HepG2 (cell line): ENCODE results near the gene CD68. TPM values are rescaled to one million over a fixed set of nuclear protein-coding genes. Genes with fewer than 3 reads are reported as not detected.

Experiments used
- GZF1 ChIP-seq: sonication (generic); formaldehyde crosslinking; IDR thresholded peaks from 2 replicates; pipeline ENCODE4 v1.5.1; 2020; ENCODE audit warnings: mild to moderate bottlenecking, missing genetic modification reagents
- HNF4G ChIP-seq, 2 experiments: sonication (generic) in 1 of 2; formaldehyde crosslinking in 1 of 2; IDR thresholded peaks; 2 replicates each; pipeline versions ENCODE4 v1.4.0 to v1.6.1; 2011 to 2020; ENCODE audit warnings: borderline replicate concordance in 2 of 2, low read depth in 2 of 2, mild to moderate bottlenecking in 2 of 2, low read length in 1 of 2, missing genetic modification reagents in 1 of 2, moderate library complexity in 1 of 2
- NR2F1 ChIP-seq, 2 experiments: fragments of 450-650 bp in 1 of 2; formaldehyde crosslinking in 1 of 2; IDR thresholded peaks; 2 replicates each; pipeline versions ENCODE4 v1.5.0 to v1.6.1; 2016 to 2020; ENCODE audit warnings: mild to moderate bottlenecking in 1 of 2, missing compliant biosample characterization in 1 of 2, missing genetic modification reagents in 1 of 2, moderate library complexity in 1 of 2
- RCOR2 ChIP-seq: IDR thresholded peaks from 2 replicates; pipeline ENCODE4 v1.6.1; 2016; ENCODE audit warnings: missing biosample characterization, missing genetic modification reagents
- SAP130 ChIP-seq: IDR thresholded peaks from 2 replicates; pipeline ENCODE4 v1.6.1; 2016; ENCODE audit warnings: low read depth
- TBL1XR1 ChIP-seq: fragments of 150-350 bp; IDR thresholded peaks from 2 replicates; pipeline ENCODE4 v1.6.1; 2014; ENCODE audit warnings: borderline replicate concordance, low read length; ENCODE audit not compliant: partially characterized antibody
- TEAD3 ChIP-seq: optimal IDR thresholded peaks from 2 replicates; pipeline ENCODE3; 2016; ENCODE audit warnings: borderline replicate concordance
- ZC3H4 ChIP-seq: sonication (generic); formaldehyde crosslinking; IDR thresholded peaks from 2 replicates; pipeline ENCODE4 v1.4.0; 2020; ENCODE audit warnings: missing genetic modification reagents, borderline replicate concordance
- ZNF260 ChIP-seq: sonication (generic); formaldehyde crosslinking; IDR thresholded peaks from 2 replicates; pipeline ENCODE4 v1.4.0; 2020; ENCODE audit warnings: missing genetic modification reagents, low read depth, mild to moderate bottlenecking, borderline replicate concordance
- ZNF3 ChIP-seq: IDR thresholded peaks from 2 replicates; pipeline ENCODE4 v1.7.0; 2017; ENCODE audit warnings: inconsistent platforms
- ZNF549 ChIP-seq: sonication (generic); formaldehyde crosslinking; IDR thresholded peaks from 2 replicates; pipeline ENCODE4 v1.5.0; 2020; ENCODE audit warnings: missing genetic modification reagents
- ZNF839 ChIP-seq: sonication (generic); formaldehyde crosslinking; IDR thresholded peaks from 2 replicates; pipeline ENCODE4 v1.4.0; 2020; ENCODE audit warnings: missing genetic modification reagents, mild to moderate bottlenecking, borderline replicate concordance
- polyA plus RNA-seq, 8 experiments: library from polyadenylated mRNA; depleted of rRNA in 3 of 8; stranded (reverse) in 7 of 8; unstranded in 1 of 8; fragments of >200 nt; fragmentation: Illumina TruSeq in 4 of 8; extraction: Trizol in 4 of 8; gene quantifications; 2 replicates each; pipeline versions ENCODE4 v1.2.1 to v1.2.3, GENCODE V29; 2011 to 2016; ENCODE audit warnings: low read depth in 4 of 8, missing spikeins in 1 of 8, mixed read lengths in 1 of 8; ENCODE audit not compliant: insufficient read depth in 1 of 8
- total RNA-seq, 5 experiments: library from RNA; depleted of rRNA; stranded (reverse); fragments of >200 nt; fragmentation: Illumina TruSeq; extraction: Trizol; gene quantifications; 2 replicates each; pipeline ENCODE4 v1.2.3, GENCODE V29; 2016; ENCODE audit warnings: low read depth in 1 of 5
- TF ChIP-seq, protein P1 (sequence below): sonication (generic); formaldehyde crosslinking; IDR thresholded peaks from 2 replicates; pipeline ENCODE4 v1.8.1; 2023; ENCODE audit warnings: mild to moderate bottlenecking, missing genetic modification reagents, borderline replicate concordance
- TF ChIP-seq, protein P2 (sequence below): sonication (generic); formaldehyde crosslinking; IDR thresholded peaks from 2 replicates; pipeline ENCODE4 v1.5.0; 2020; ENCODE audit warnings: mild to moderate bottlenecking, missing genetic modification reagents, borderline replicate concordance
- TF ChIP-seq, protein P3 (sequence below): sonication (generic); formaldehyde crosslinking; conservative IDR thresholded peaks from 2 replicates; pipeline ENCODE4 v1.8.0; 2022; ENCODE audit warnings: mild to moderate bottlenecking, moderate library complexity, missing genetic modification reagents
- TF ChIP-seq, protein P4 (sequence below): sonication (generic); formaldehyde crosslinking; IDR thresholded peaks from 2 replicates; pipeline ENCODE4 v1.8.1; 2023; ENCODE audit warnings: mild to moderate bottlenecking, missing genetic modification reagents

CD68 gene
- total and polyA plus RNA-seq, 2 of the 13 experiments (the other 11 are each of a cell fraction or from before 2014, with no cell fraction given) = 10.3 to 104 TPM

DNA sequence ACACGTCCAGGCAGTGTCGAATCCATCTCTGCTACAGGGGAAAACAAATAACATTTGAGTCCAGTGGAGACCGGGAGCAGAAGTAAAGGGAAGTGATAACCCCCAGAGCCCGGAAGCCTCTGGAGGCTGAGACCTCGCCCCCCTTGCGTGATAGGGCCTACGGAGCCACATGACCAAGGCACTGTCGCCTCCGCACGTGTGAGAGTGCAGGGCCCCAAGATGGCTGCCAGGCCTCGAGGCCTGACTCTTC lies 7.2 kb upstream of the CD68 start (continued):
- TF ChIP-seq, protein P1, sequence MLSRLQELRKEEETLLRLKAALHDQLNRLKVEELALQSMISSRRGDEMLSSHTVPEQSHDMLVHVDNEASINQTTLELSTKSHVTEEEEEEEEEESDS (CRISPR knock-in tag) = peak; percentile 65; the same call in 1 of the 2 replicates
- TF ChIP-seq ZC3H4 (CRISPR knock-in tag) = no peak
- TF ChIP-seq ZNF260 = no peak
- TF ChIP-seq, protein P2, sequence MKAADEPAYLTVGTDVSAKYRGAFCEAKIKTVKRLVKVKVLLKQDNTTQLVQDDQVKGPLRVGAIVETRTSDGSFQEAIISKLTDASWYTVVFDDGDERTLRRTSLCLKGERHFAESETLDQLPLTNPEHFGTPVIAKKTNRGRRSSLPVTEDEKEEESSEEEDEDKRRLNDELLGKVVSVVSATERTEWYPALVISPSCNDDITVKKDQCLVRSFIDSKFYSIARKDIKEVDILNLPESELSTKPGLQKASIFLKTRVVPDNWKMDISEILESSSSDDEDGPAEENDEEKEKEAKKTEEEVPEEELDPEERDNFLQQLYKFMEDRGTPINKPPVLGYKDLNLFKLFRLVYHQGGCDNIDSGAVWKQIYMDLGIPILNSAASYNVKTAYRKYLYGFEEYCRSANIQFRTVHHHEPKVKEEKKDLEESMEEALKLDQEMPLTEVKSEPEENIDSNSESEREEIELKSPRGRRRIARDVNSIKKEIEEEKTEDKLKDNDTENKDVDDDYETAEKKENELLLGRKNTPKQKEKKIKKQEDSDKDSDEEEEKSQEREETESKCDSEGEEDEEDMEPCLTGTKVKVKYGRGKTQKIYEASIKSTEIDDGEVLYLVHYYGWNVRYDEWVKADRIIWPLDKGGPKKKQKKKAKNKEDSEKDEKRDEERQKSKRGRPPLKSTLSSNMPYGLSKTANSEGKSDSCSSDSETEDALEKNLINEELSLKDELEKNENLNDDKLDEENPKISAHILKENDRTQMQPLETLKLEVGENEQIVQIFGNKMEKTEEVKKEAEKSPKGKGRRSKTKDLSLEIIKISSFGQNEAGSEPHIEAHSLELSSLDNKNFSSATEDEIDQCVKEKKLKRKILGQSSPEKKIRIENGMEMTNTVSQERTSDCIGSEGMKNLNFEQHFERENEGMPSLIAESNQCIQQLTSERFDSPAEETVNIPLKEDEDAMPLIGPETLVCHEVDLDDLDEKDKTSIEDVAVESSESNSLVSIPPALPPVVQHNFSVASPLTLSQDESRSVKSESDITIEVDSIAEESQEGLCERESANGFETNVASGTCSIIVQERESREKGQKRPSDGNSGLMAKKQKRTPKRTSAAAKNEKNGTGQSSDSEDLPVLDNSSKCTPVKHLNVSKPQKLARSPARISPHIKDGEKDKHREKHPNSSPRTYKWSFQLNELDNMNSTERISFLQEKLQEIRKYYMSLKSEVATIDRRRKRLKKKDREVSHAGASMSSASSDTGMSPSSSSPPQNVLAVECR (CRISPR knock-in tag) = peak; percentile 92; the same call in 1 of the 2 replicates
- no peak for TF ChIP-seq NR2F1 (CRISPR knock-in tag; IDR thresholded peaks at IDR 0.05)
- no peak for TF ChIP-seq ZNF549 (CRISPR knock-in tag)
- no peak for TF ChIP-seq GZF1 (CRISPR knock-in tag)
- TF ChIP-seq, protein P3, sequence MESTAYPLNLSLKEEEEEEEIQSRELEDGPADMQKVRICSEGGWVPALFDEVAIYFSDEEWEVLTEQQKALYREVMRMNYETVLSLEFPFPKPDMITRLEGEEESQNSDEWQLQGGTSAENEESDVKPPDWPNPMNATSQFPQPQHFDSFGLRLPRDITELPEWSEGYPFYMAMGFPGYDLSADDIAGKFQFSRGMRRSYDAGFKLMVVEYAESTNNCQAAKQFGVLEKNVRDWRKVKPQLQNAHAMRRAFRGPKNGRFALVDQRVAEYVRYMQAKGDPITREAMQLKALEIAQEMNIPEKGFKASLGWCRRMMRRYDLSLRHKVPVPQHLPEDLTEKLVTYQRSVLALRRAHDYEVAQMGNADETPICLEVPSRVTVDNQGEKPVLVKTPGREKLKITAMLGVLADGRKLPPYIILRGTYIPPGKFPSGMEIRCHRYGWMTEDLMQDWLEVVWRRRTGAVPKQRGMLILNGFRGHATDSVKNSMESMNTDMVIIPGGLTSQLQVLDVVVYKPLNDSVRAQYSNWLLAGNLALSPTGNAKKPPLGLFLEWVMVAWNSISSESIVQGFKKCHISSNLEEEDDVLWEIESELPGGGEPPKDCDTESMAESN (CRISPR knock-in tag) = no peak
- no peak for TF ChIP-seq HNF4G (IDR thresholded peaks at IDR 0.05; ENCODE audit: borderline replicate concordance, low read depth, low read length)
- TF ChIP-seq HNF4G (CRISPR knock-in tag; IDR thresholded peaks at IDR 0.05; ENCODE audit: borderline replicate concordance, low read depth) = no peak
- no peak for TF ChIP-seq RCOR2 (CRISPR knock-in tag)
- no peak for TF ChIP-seq ZNF839 (CRISPR knock-in tag)
- TF ChIP-seq, protein P4, sequence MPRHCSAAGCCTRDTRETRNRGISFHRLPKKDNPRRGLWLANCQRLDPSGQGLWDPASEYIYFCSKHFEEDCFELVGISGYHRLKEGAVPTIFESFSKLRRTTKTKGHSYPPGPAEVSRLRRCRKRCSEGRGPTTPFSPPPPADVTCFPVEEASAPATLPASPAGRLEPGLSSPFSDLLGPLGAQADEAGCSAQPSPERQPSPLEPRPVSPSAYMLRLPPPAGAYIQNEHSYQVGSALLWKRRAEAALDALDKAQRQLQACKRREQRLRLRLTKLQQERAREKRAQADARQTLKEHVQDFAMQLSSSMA = no peak
- TF ChIP-seq ZNF3 (CRISPR knock-in tag) = no peak
- peak; percentile 47 for TF ChIP-seq TEAD3 (CRISPR knock-in tag)
- TF ChIP-seq TBL1XR1 = no peak
- TF ChIP-seq SAP130 (CRISPR knock-in tag) = peak; percentile 98
